ENCODE results near the gene TSPAN17. TPM values are rescaled to one million over a fixed set of nuclear protein-coding genes. Genes with fewer than 3 reads are reported as not detected.

The TSPAN17 gene
- total RNA-seq, 1 donor from 2014 or later, result 33.8 TPM

GRCh38 chr5:176704817-176705216 lies 57.5 kb downstream of the TSPAN17 start:
- DNase-seq (ENCODE audit: low spot score), result no peak

Other genes with a start within 250 kb of the TSPAN17 start
- gene CLTB, start 230.9 kb upstream of the TSPAN17 start, total RNA-seq, result 66.1 TPM
- 50.1 TPM for gene FAF2, start 199.1 kb upstream of the TSPAN17 start, total RNA-seq
- 71.5 TPM for gene RNF44, start 110.1 kb upstream of the TSPAN17 start, total RNA-seq
- not detected for gene CDHR2, start 98.1 kb upstream of the TSPAN17 start, total RNA-seq
- gene GPRIN1, start 37.3 kb upstream of the TSPAN17 start, total RNA-seq, result 0.13 TPM
- gene SNCB, start 16.9 kb upstream of the TSPAN17 start, total RNA-seq, result not detected
- not detected for gene EIF4E1B, start 16.8 kb upstream of the TSPAN17 start, total RNA-seq
- gene UNC5A, start 163.1 kb downstream of the TSPAN17 start, total RNA-seq, result not detected

Data from ureter (tissue), 1 donor.